Hypothalamus (tissue), 51 donors: ENCODE results near the gene STBD1.
"Not testable (repeated sequence)": the region's sequence is repeated elsewhere in the genome, so short reads cannot be mapped to it uniquely, and the experiment has no call there.

ENCODE experiments used
- DNase-seq, 51 donors: peaks; one replicate each; lab custom pipeline; 2025; lab: John Stamatoyannopoulos, UW

The STBD1 gene

GRCh38 chr4:76315267-76315918, 8.9 kb downstream of the STBD1 start:
- no peak for DNase-seq

DNA sequence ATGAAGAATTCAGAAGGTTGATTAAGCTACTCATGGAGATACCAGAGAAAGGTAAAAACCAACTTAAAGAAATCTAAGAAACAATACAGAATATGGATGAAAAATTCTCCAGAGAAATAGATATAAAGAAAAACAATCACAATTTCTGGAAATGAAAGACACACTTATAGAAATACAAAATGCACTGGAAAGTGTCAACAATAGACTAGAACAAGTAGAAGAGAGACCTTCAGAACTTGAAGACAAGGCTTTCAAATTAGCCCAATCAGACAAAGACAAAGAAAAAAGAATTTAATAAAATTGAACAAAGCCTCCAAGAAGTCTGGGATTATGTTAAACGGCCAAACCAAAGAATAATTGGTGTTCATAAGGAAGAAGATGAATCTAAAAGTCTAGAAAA, 9.6 kb downstream of the STBD1 start:
- DNase-seq, result no peak

- no peak for DNase-seq
Measured at GRCh38 chr4:76322236-76322635, 15.7 kb downstream of the STBD1 start.

GRCh38 chr4:76325072-76325471, 18.5 kb downstream of the STBD1 start:
- no peak for DNase-seq

DNA sequence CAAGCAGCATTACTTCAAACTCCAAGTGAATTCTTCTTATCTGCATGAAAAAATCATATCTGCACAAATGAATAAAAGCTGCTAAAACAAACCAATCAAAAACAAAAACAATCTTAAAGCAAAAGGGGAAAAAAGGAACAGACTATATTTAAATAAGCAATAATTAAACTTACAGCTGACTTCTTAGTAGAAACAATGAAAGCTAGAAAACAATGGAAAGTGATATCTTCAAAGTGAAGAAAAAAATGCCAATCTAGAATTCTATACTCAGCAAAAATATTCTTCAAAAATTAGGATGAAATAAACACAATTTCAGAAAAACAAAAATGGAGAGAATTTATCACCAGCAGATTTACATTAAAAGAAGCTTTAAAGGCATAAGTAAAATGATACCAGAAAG, 20.0 kb downstream of the STBD1 start:
- DNase-seq, result no peak

DNA sequence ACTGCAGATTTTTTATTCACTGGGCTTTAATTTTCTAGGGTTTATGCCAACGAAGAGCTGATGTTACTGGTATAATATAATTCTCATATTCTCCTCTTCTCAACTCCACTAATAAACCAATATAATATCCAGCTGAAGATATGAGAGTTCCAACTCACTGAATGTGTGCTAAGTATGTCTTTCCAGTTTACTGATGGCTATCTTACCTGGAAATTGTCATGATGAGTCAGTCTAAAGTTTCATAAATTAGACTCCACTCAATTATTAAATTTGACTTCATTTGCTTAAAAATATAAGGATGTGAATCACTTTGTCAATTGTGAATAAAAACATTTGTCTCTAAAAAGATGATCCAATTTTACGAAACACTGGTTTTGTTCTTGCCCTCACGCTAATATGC, 28.4 kb downstream of the STBD1 start:
- DNase-seq, result no peak

DNA sequence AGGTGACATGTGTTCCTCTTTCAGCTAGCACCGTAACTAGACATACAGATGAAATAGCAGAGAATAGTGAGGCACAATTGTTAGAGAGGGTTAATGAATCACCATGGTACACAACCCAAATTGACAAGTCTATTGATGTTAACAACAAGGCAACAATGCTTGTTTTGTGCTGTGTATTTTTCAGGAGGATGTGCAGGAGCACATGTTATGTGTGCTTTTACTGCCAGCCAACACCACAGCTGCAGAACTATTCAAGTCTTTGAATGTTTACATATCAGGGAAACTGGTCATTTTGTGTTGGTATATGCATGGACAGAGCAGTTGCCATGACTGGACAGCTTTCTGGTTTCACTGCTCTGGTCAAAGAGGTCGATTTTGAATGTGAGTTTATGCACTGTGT, 32.8 kb downstream of the STBD1 start:
- DNase-seq, result no peak

DNA sequence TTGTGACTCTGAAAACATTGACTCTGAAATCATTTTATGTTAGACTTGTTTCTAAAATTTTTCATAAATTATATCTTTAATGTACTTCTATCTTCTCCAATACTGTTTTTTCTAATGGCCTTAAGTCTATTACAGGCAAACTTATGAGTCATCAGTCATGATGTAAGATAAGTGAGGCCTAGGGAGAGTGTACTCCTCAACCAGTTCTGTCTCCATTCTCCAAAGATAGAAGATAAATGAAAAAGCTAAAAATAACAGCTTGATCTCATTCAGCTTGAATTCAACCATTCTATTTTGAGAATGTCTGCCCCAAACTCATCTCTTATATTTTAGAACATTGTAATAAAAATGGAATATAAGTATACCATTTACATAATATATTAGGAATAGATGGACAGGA, 34.5 kb downstream of the STBD1 start:
- DNase-seq, result no peak

DNA sequence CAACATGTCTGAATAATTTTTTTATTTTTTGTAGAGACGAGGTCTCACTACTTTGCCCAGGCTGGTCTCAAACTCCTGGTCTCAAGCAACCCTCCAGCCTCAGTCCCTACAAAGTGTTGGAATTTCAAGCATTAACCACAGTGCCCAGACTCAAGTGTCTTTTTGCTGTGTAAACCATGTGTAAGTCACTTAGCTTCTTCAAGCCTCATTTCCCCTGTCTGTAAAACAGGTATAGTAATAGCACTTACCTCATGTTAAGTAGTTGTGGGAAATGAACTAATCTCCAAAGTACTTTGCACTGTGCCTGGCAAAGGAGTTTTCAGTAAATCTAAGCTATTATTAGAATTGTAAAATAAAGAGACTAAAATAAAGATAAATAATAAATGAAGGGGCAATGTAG, 35.7 kb downstream of the STBD1 start:
- no peak for DNase-seq

DNA sequence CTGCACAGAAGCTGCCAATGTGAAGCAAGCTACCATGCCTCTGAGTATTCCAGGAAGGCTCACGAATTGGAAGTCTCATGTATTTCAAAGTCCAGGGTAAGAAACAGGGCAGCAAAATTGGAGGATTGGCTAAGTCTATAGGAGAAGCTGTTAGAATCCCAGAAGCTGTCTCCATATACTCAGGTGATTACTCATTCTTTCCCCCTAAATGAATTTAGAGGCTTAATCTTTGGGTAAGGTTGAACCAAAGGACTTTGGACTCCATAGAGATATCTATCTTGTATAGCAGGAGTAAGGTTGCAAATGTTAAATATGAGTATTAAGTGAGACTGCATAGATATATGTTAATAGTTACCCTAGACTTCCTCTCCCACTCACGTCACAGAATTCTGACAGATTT, 36.3 kb downstream of the STBD1 start:
- no peak for DNase-seq

GRCh38 chr4:76354517-76355473, 48.3 kb downstream of the STBD1 start:
- DNase-seq, result no peak

GRCh38 chr4:76357981-76358380, 51.4 kb downstream of the STBD1 start:
- DNase-seq, result no peak

- DNase-seq, result not testable (repeated sequence)
Measured at GRCh38 chr4:76359881-76360466, 53.4 kb downstream of the STBD1 start.
